HG02623 (cell line): Measurements from ENCODE around the gene TBC1D16.

Experiments used
- ATAC-seq: cut with Tn5 transposase; IDR thresholded peaks from one replicate; pipeline ENCODE4 v1.9.1; 2021; ENCODE audit warnings: moderate library complexity; ENCODE audit not compliant: unreplicated experiment

Gene TBC1D16

DNA sequence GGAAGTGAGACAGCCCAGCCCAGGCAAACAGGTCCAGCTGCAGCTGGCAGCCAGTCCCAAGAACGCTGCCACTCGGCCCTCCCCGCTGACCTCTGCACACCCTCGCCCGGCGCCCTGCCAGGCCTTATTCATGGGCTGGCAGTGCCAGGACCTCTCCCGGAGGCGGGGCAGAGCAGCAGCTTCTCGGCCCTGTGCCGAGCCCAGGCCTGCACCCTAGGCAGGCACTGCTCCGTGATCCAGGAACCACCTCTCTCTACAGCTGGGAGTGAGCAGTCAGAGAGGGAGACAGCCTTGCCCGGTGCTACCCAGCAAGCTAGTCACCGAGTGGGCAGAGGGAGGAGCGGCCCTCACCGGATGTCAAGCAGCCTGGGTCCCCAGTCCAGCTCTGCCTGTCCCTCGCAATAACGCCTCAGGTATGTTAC is 116.5 kb downstream of the TBC1D16 start:
- ATAC-seq, result no peak

DNA sequence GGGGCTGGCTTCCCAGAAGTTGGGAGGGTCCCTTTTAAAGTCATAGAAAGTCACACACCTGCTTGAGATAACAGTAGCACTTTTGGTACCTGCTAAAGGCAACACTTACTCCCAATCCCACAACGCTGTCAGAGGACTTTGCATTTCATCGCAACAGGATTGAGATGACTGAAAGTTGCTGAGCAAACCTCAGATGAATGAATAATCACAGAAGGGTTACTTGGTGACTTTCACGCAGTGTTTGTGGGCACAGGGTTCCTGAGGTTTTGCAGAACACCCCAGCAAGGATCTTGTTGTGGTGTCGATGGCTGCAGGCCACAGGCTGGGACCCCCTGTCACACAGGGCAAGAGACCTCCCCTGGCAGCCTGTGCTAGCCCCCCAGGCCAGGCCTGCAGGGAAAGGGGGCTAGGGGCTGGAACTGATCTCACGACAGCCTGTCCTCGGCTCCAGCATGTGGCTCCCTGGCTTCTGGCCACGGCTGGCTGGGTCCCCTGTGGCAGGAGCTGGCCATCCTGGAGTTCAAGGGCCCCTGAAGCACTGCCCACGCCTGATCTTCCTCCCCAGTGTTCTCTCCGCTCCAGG is 117.0 kb downstream of the TBC1D16 start:
- ATAC-seq, result no peak

DNA sequence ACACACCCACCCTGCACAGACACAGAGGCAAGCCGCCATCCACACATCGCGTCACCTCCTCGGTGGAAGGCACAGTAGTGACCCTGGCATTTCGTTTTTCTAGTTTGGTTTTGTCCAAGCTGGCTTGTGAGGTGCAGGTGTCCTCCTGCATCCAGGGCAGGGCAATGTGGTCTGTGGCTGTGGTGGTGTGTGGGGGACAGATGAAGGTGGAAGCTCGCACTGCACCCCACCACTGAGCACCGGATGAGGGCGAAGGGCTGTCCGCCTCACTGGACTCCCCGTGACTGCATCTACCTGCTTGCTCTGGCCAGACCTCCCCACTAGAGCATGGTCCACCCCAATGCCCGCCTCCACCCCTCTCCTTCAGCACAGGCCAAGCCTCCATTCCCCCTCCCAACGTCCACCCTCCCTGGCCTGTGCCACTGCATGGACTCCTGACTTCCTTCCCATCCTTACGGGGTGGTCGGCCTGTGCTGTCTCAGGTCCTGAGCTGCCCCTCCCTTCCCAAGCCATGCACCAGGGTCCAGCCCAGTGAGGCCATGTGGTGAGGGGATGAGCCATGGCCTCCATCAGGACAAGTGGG is 117.7 kb downstream of the TBC1D16 start:
- no peak for ATAC-seq

DNA sequence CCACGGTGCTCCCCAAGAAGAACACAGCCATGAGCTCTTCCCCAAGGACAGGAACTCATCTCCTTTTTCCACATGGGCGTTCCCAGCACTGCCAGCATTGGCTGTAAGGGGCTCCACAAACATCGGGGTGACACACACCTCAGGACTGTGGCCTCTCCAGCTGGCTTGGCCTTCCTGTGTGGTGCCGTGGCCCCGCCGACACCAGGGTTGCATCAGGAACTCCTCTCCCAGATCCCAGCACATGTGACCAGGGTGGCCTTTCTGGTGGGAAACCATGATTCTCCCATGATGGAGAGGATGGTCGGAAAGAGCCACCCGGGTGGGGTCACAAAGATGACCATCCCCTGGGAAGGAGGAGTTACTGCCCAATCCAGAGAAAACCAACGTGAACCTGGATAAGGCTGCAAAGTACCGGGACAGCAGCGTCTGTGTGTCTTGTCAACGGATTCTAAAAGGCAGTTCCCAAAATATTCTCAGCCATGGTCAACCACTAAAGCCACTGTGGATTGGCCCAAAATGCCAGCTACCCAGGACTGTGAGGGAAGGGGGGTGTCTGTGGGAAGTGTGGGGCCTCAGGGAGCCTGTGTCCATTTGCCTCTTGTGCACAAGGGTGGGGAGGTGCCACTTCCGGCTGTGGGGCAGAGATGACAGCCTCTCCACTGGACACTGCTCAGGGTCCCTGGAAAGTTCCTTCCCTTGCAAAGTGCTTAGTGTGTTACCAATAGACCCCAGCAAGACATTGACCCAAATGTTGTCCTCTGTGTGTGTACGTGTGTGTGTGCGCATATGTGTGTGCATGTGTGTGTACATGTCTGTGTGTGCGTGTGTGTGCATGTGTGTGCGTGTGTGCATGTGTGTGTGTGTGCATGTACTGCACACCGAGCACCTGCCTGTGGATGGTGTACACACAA is 118.4 kb downstream of the TBC1D16 start:
- ATAC-seq, result no peak

DNA sequence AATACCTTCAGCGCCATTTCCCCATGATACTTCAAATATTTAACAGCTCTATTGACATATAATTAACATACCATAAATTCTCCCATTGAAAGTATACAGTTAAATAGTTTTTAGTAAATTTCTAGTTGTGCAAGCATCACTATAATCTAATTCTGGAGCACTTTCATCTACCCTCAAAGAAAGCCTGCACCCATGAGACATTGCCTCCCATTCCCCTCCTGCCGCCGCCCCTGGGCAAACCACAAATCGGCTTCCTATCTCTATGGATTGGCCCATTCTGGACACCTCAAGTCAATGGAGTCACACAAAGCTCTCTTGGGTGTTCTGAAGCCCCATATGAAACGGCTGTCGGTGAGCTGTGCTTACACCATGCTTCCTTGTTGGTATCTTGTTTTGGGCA is 119.2 kb downstream of the TBC1D16 start:
- no peak for ATAC-seq

DNA sequence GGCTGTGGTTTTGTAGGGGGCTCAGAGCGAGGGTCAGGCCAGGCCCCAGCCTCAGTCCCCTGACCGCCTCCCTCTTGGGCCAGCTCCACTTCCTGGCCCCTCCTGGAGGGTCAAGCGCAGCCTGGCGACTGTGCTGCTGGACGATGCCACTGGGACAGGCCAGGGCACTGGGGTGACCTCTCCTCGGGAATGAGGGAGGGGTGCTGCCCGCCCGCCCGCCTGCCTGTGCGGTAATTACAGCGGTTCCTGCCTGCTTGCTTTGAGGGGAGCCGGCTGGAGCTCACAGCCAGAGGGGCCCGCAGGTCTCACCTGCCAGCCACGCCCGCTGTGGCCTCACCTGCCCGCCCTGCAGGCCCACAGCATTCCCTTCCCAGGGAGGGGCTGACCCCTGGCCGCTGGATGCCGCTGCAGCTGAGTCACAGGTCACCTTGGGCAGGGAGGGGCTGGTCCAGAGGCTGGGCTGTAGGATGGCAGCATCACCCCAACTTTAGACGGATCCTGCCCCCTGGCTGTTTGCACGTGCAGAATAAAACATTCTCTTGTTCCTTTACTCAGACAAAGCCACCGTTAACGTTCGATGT is 119.7 kb downstream of the TBC1D16 start:
- ATAC-seq, result no peak

DNA sequence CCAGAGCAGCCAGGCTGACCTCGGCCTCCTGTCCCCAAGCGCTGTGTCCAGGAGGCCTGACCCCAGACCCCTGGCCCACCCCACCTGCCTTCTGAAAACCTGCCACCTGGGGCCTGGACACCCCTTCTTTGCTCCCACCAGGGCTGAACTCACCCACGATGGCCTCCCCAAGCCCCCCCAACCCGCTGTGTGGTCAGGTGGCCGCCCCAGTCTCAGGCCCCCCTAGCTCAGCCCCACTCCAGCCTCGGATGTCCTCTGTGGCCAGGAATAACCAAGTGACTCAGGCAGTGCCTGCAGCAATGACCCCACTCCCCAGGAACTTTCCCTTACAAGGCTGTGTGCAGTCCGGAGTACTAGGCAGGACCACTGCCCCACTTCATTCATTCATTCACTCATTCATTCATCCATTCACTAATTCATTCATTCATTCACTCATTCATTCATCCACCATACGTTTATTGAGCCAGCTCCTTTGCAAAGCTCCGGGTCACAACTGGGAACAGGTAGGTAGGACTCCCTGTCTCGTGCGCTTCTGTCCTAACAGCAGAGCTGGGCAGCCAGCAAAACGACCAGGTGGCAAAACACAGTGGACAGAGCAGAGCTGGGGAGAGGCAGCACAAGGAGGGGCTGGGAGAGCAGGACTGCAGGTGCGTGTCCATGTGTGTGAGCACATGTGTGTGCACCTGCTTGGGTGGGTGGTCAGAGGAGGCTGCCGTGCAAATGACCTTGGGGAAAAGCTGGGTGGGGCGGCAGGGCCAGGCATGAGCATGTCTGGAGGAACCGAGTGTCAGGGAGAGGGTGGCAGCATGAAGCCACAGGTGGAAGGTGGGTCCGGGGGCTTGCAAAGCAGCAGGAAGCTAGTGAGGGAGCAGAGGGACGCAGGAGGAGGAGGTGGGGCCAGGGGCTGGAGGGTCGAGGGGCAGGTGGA is 120.6 kb downstream of the TBC1D16 start:
- no peak for ATAC-seq

DNA sequence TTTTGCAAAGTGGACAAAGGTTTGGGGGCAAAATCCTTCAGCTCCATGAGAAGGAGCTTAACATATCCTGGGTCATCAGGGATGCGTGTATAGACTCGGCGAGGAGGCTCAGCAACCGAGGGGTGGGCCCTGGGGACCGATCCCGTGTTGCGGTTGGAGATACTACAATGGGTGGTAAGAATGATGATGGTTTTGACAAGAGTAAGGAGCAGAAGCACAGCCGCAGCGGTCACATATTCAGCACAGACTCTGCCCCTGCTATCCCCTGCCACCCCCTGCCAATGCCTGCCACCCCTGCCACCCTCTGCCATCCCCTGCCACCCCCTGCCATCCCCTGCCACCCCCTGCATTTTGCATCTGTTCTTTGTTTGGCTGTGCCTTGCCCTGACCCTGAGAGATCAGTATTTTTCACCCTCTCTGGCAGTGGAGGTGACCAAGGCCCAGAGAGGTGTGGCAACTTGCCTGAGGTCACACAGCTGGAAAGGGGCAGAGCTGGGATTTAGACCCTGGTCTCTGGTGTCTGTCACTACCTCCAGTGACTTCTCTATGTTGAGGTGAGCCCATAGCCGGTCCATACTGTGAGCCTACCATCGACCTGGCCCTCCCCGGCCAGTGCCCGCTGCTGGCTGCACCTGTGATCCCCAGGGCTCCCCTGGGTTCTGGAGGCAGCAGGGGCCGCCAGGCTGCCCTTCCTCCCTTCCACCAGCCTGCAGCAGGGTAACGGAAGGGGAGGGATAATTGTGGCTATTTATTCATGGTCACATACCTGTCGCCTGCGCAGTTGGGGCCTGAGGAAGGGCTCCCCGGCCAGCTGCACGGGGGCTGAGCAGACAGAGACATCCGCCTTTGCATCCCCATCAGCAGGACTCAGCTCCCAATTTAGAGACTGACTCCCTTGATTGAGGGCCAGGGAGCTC is 121.5 kb downstream of the TBC1D16 start:
- ATAC-seq, result no peak

DNA sequence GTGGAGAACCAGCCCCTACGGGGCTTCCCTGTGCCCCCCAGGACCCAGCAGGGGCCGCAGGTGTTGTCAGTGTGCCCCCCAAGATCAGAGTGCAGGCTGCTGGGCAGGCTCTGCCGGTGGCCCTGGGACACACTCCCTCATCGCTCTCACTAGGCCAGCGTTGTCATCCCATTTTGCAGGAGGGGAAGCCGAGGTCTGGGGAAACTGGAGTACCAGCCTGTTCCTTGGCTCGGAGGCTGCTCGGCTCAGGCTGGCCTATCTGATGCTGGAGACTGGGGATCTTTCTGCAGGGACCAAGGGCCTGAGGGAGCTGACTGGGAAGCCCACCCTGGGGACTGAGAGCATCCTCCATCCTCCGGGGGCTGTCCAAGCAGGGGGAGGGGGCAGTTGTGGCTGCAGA is 122.2 kb downstream of the TBC1D16 start:
- ATAC-seq, result no peak

DNA sequence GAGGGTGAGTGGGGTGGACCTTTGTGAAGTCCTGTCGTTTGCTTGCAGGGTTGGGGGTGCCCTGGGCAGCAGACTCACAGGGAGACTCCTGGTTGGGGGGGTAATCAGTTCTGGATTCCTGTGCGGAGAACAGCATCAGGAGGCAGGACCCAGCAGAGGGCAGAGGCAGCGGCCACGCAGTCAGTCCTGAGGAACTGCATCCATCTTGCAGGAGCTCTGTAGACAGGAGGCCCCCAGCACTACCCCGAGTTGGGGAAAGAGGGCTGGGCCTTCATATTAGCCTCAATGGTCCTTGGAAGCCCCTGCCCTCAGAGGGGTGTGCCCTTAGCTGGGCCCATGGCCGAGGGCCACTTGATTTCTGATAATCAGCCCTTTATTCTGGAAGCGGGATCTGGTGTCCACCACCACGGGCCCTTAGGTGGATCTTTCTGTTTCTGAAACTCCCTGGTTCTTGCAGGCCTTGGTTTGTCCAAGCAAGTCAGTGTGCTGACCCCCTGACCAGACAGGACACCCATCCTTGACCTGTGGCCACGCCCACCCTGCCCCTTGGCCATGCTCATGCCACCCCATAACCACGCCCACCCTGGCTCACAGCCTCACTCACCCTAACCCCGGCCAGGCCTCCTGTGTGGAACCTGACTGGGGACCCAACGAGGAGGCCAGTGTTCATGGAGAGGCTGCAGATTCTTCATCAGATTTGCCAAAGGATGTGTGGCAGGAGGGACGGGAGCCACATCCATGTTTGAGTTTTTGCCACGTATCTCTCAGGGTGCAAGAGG is 122.9 kb downstream of the TBC1D16 start:
- ATAC-seq, result no peak

DNA sequence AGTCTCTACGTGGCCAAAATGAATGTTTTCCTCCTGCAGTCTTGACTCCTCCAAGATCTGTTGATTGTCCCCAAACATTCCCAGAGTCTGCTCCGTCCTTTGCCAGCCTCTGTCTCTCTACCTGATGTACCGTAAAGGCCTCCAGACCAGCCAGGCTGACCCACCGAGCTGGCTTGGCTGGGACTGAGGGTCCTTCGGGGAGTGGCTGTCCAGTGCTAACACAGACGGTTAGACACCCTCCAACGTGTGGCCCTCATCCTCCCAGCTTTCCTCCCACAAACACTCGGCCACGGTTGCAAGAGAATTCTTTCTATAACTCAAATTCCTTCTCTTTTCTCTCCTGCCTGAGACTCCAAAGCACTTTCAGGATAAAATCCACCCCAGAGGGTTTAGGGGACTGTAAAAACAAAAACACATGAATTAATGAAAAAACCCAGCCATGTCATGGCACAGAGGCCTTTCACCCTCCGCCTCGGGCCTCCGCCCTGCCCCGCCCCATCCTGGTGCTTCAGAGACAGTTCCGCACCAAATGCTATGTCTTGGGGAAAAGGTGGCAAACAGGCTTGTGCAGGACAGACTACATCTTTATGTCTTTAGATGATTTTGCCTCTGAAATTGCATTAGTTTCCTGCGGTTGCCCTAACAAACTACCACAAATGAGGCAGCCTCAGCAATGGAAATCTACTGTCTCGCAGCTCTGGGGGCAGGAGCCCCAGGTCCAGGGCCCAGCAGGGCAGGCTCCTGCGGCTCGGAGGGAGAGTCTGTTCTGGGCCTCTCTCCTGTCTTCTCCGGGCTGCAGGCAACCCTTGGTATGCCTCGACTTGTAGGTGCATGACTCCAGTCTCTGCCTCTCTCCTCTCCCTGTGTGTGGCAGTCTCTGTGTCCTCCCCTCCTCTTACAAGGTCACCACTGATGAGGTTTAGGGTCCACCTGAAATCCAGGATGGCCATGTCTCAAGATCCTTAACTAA is 124.0 kb downstream of the TBC1D16 start:
- ATAC-seq, result no peak

DNA sequence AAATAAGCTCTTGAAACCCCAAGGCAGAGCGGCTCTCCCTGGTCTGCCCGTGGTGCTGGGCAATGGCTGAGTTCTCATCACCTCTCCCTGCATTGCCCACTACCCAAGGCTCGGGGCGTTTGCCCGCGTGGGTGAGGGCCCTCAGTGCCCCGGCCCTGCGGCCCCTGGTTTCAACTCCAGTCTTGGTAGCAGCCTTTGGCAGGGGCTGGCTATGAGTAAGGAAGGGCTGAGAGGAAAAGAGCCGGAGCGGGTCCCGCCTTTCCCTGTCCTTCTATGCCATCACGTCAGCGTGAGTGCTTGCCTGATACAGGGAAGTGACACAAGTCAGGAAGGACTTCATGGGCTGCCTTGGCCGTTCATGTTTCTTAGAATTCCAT is 124.7 kb downstream of the TBC1D16 start:
- no peak for ATAC-seq

DNA sequence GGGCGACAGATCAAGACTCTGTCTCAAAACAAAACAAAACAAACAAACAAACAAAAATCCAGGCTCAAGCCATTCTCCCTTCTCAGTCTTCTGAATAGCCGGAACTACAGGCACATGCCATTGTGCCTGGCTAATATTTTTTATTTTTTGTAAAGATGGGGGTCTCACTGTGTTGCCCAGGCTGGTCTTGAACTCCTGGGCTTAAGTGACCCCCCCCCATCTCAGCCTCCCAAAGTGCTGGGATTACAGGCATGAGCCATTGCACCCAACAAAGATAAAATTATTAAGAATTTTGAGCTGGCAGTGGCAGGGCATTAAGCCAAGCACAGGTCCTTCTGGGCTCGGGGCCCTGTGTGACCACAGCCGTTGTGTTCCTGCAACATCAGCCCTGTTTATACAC is 126.6 kb downstream of the TBC1D16 start:
- ATAC-seq, result no peak

DNA sequence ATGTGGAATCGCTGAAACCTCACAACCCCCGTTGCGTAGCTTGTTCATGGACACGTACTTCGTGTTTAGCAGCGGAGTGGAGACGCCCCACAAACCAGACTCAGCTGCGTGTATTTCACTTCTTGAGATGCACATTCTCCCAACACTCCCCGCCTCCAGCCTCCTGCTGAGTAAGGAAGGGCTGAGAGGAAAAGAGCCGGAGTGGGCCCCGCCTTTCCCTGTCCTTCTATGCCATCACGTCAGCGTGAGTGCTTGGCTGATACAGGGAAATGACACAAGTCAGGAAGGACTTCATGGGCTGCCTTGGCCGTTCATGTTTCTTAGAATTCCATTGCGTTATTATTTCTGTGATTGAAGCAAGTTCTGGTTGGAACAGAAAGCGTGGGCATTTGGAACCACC is 127.8 kb downstream of the TBC1D16 start:
- no peak for ATAC-seq

DNA sequence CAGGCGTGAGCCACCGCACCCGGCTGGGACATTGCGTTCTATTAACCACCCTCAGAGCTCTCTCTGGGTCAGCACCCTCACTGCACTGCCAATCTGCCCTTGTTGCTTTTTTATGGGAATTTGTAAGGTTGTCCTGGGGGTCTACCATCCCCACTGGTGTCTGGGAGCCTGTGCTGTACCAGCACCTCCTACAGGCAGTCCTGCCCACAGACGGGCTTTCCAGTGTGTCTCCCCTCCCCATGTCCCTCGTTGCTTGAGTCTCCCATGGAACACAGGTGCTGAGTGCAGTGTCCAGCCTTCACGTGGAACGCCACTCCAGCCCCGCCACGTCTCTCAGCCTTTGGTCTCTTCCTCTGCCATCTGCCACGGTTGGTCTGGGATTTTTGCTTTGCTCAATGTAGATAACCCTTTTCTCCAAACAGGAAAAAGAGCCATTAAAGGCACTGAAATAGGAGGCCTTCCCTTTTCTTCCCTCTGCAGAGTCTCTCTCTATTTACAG is 128.4 kb downstream of the TBC1D16 start:
- ATAC-seq, result no peak

DNA sequence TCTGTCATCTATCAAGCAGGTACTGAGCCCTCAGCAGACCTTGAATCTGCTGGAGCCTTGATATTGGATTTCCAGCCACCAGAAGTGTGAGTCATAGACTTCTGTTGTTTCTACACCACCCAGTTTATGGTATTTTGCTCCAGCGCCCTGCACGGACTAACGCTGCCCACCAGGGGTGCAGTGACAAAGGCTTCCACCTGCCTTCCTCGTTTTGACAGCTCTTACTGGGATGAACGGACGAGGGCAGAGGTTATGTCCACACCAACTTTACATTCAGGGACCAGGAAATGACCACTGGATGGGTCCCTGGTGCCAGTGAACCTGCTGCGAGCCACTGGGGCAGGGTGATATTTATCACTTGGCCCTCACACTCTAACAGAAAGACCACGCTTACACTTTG is 129.8 kb downstream of the TBC1D16 start:
- no peak for ATAC-seq

DNA sequence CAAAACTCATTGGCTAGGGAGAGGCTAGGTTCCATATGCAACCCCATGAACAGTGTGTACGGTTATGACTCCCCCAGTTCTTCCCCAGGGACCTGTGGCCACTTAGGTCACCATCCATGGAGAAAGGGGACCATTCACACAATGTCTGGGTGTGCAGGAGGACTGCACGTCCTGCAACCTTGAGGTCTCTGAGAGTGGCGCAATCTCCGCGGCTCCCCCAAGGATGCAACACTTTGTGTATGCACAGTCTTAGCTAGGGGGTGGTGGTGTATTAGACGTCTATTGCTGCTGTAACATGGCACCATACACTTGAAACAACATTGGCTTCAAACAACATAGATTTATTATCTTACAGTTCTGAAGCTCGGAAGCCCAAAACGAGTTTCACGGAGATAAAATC is 130.8 kb downstream of the TBC1D16 start:
- ATAC-seq, result no peak
